Right lung (tissue), 10 donors: ENCODE results near the gene SNX33. TPM values are rescaled to one million over a fixed set of nuclear protein-coding genes. Genes with fewer than 3 reads are reported as not detected.
"Not testable (repeated sequence)": the region's sequence is repeated elsewhere in the genome, so short reads cannot be mapped to it uniquely, and the experiment has no call there.

ENCODE experiments used
- DNase-seq, 2 donors: peaks; one replicate each; pipeline ENCODE4 v3.0.0-alpha.2; 2013
- long read RNA-seq, 8 donors: transcript quantifications; one replicate each; lab custom pipeline, GENCODE V29; 2026
- polyA plus RNA-seq, 5 donors: library from polyadenylated mRNA; unstranded; fragments of 120-200 nt; gene quantifications; one replicate each; pipeline versions ENCODE4 v1.2.1 to v1.2.3, GENCODE V29; 2013; ENCODE audit warnings: inconsistent platforms in 1 of 5, low replicate concordance in 1 of 5; ENCODE audit not compliant: insufficient read length in 5 of 5, insufficient read depth in 1 of 5

The SNX33 gene, protein sequence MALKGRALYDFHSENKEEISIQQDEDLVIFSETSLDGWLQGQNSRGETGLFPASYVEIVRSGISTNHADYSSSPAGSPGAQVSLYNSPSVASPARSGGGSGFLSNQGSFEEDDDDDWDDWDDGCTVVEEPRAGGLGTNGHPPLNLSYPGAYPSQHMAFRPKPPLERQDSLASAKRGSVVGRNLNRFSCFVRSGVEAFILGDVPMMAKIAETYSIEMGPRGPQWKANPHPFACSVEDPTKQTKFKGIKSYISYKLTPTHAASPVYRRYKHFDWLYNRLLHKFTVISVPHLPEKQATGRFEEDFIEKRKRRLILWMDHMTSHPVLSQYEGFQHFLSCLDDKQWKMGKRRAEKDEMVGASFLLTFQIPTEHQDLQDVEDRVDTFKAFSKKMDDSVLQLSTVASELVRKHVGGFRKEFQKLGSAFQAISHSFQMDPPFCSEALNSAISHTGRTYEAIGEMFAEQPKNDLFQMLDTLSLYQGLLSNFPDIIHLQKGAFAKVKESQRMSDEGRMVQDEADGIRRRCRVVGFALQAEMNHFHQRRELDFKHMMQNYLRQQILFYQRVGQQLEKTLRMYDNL
- 10 to 100 TPM; 19.2 to 25.1 (median 21.9) TPM for polyA plus RNA-seq
- long read RNA-seq, donor 1, full-length matches to known transcripts: 10 of 15 reads
- long read RNA-seq, donor 1, partial matches to known transcripts: 5 of 15 reads
- long read RNA-seq, donor 1, other reads (novel, unspliced or antisense): 0 of 15 reads
- long read RNA-seq, donor 2, full-length matches to known transcripts: 7 of 7 reads
- long read RNA-seq, donor 2, partial matches to known transcripts: 0 of 7 reads
- long read RNA-seq, donor 2, other reads (novel, unspliced or antisense): 0 of 7 reads
- long read RNA-seq, donor 3, full-length matches to known transcripts: 6 of 6 reads
- long read RNA-seq, donor 3, partial matches to known transcripts: 0 of 6 reads
- long read RNA-seq, donor 3, other reads (novel, unspliced or antisense): 0 of 6 reads
- long read RNA-seq, donor 4, full-length matches to known transcripts: 6 of 6 reads
- long read RNA-seq, donor 4, partial matches to known transcripts: 0 of 6 reads
- long read RNA-seq, donor 4, other reads (novel, unspliced or antisense): 0 of 6 reads
- long read RNA-seq, donor 5, full-length matches to known transcripts: 6 of 6 reads
- long read RNA-seq, donor 5, partial matches to known transcripts: 0 of 6 reads
- long read RNA-seq, donor 5, other reads (novel, unspliced or antisense): 0 of 6 reads
- long read RNA-seq, donor 6, full-length matches to known transcripts: 12 of 12 reads
- long read RNA-seq, donor 6, partial matches to known transcripts: 0 of 12 reads
- long read RNA-seq, donor 6, other reads (novel, unspliced or antisense): 0 of 12 reads
- long read RNA-seq, donor 7, full-length matches to known transcripts: 11 of 11 reads
- long read RNA-seq, donor 7, partial matches to known transcripts: 0 of 11 reads
- long read RNA-seq, donor 7, other reads (novel, unspliced or antisense): 0 of 11 reads
- long read RNA-seq, donor 8, full-length matches to known transcripts: 2 of 2 reads
- long read RNA-seq, donor 8, partial matches to known transcripts: 0 of 2 reads
- long read RNA-seq, donor 8, other reads (novel, unspliced or antisense): 0 of 2 reads

DNA sequence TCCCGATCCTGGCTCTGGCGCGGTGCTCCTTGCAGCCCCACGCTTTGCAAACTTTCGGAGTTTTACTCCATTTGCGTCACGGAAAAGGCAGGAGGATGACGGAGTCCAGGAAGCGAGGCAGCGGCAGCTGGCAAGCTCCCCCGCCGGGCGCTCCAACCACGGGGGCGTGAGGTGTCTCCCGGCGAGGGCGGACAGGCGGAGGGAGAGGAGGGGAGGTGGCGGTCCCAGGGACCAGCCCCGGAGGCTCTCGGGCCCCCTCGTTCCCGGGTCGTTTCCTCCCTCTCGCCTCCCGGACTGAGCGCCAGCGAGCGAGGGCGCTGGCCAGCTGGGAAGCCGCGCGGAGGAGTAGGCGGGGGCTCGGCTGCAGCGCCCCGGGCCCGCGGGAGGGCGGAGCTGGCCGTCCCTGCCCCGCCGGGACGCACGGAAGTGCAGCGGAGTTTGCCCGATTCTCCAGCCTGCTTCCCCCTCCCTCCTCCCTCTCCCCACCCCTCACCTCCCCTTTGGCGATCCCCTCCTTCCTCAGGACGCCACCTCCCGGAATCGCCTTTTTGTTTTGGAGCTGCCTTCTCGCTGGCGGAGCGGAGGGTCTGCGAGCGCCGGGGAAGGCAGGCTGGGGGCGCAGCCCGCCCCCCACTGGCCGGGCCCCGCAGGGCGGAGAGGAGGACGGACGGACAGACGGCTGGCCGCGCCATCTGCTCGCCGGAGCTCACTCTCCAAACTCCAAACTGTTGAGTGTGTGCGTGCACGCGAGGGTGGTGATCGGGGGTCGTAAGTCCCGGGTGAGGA is at the start of gene SNX33:
Gene SNX33, plus strand, starts transcription at position 543 of the 786 bp plus-strand sequence. CDS start 1,191 bp downstream, outside the sequence.
- peak; percentile 87 for DNase-seq

DNA sequence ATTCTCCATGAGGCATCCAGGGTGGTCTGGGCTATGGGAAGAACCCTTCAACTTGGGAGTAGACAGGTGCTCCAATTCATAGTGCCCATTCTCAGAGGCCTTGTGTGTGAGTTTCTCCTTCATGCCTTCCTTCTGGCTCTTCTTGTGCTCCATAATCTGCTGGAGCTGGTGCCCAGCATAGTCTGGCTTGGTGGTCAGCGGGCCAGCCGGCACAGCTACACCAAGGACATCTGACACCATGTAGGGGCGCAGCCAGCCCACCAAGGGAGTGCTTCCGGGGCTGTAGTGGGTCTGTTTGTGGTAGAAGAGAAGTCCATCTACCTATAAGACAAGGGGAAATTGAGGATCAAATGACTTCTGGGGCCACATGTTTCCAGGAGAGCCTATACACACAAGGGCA is 49.4 kb upstream of the SNX33 start:
- DNase-seq: no peak

DNA sequence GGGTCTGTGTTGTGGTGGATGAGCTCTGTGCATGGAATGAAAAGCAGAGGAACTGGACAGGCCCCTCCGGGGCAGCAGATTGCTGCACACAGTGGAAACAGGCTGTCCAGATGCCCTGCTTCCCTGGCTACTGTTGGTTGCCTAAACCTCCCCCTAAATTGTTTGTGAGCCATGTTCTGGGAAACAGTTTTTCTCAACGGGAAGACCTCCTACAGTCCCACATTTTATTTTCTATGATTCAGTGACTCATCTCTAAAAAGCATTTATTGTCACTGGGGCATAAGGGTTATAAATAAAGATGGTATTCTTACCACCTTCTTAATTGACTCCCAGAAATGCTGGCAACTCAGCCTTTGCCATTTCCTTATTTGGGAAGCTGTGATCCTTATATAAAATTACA is 48.3 kb upstream of the SNX33 start:
- no peak for DNase-seq

DNA sequence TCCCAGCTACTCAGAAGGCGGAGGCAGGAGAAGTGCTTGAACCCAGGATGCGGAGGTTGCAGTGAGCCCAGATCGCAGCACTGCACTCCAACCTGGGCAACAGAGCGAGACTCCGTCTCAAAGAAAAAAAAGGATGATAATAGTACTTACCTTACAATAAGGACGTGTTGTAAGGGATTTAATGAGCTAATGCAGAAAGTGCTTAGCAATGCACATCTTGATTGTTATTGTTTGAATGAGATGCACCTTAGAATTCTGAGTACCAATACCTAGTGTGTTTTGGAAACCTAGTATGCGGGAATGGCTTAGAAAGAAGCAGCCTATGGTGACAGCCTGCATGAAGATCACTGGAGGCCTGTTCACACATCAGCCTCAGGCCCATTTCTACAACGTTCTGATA is 41.7 kb upstream of the SNX33 start:
- DNase-seq: no peak

DNA sequence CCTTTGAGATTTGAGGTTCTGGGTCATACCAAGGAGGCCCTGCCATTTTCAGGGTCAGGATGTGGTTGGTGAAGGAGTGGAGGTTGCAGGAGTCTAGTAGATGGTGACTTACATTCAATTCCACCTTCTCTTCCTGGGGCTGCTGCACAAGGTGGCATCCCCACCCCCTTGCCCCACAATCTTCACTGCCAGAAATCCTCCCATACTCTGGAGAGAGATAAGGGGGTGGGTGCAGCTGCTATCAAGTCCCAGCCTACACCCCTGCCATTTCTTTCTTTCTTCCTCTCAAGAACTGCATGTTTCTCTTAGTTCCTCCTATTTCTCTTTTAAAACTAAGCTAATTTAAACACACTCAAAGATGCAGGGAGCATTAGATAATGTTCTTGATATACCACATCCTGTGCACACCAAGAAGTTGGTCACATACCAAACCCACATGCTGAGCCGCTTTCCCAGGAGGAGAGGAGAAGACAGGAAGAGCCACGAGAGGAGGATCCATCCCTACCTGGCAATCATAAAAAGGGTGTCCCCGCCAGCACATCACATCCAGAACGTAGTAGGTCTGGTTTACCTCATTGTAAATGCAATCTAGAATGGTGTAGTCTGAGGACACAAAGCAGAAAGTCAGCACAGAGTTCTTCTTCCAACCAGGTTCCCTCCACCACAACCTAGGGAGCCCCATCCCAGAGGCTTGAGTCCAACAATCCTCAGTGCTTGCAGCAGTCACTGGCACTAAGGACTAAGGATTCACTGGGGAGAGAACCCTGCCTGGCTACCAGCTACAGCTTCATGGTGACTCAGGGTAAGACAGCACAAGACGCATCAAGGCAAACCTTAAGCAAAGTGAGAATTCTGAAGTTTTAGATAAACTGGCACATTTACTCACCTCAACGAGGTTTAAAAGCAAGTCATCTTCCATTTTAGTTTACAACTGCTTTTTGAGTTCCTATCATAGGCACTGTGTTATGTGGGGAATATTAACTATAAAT is 40.7 kb upstream of the SNX33 start:
- no peak for DNase-seq

DNA sequence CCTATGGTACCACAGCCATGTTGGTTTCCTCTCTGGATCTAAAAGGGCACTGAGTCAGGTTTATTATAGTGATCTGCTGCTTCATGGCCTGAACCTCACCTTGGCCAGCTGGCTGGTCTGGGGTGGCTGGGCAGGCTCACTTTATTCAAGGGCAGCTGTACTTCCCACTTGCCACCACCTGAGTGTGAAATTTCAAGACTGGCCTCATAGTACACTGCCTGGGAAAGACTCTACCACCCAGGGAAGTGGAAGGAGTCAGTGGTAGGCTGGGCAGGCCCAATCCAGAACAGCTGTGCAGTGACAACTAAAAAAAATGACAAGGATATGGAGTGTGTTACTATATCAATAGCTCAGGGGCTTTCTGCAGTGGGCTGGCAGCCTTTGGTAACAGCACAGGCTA is 30.9 kb upstream of the SNX33 start:
- DNase-seq: no peak

DNA sequence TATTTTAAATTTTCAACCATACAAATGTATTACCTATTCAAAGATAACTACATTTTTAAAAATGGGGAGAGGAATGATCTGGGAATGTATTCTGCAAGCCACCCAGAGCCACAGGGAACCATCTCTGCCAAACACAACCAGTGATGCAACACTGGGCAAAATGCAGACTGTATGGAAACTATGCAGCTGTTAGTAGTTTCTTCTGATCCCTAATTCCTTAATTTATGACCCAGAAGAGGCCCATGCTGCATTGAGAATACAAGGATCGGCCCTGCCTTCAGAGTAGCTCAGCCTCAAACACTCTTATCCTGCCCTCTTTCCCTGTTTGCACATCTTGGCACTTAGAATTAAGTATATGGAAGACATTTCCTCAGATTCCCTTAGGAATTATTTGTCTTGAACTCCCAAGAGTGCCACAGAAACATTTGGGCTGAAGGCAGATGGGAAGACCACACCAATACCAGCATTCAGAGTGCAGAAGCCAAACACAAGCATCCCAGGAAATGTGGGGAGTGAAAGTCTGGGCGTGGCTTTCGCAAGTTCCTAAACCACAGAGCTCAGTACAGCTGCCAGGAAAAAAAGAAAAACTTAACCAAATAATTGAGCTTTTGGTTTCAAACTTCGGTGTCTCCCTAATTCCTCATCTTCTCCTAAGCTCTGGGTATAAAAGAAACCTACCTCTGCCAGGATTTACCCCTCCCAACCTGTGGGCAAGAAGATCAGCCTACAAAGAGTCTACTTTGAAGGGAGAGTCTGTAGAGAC is 27.5 kb upstream of the SNX33 start:
- no peak for DNase-seq

DNA sequence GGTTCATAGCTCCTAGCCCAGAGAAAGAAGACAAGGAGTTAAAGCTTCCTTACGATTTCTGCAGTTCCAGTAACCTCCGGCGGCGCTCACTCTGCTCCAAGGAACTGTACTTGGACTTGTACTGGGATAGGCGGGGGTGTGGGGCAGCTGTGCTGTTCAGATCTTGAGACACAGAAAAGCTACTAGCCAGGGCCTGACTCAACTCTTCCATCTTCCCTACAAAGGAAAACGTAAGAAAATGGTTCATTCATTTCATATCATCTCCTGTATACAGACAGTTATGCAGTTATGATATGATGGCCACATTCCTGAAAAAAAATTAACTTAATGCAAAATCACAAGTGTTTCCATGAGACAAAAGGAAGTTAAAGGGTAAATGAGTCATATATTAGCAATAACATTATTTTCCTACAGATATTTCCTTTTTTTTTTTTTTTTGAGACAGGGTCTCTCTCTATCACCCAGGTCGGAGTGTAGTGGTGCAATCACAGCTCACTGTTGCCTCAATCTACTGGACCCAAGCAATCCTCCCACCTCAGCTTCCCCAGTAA is 26.8 kb upstream of the SNX33 start:
- DNase-seq: no peak

DNA sequence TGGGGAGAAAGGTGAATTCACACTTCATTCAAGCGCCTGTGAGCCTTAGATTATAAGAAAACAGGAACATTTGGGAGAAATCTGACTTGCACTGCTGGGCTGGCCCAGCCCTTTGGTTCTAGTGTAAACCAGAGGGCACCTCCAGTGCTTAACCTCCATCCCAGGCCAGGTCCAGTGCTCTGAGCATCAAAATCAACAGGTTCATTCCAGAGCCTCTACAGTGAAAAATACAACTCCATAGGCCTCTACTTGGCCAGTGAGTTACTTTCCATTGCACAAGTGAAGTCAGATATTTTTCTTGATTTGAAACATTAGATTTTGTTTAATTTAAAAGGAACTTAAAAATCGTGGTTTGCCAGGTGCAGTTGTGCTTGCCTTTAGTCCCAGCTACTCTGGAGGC is 25.2 kb upstream of the SNX33 start:
- DNase-seq: no peak

DNA sequence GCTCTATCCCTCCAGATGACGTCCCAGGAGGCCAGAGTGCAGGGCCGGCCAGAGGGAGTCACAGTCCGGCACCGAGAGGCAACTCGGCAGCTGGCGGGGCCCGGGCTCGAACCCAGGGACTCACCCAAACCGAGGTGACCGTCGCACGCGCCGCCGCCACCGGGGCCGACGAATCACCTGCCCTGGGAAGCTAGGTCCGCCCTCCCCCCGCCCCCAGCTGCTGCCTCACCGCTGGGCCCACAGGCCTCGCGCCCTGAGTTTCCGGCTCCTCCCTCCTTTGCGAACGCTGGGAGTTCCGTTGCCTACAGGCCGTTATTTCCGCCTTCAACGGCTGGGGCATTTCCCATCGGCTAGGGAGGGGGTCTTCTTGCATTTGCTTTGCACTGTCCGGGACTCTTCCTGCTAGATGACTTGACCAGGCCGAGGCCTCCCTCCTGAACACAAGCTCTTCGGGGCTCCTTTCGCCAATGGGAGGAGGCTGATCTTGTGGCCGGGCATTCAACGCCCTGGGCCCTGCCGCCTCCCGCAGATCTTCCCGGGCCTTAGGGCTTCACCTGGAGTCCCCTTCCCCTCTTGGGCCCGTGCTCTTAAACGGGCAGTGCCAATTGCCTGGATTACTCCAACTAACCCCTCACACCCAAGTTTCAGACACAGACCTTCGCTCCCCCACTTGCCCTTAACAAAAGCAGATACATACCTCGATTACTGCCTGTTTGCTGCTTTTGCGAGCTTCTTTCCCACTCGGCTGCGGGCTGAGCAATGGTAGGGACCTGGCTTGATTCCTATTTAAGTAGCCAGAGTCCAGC is 22.0 kb upstream of the SNX33 start, which contains the start of gene SNUPN:
Gene SNUPN, minus strand, starts transcription at position 184 of the 806 bp plus-strand sequence. CDS start 4,674 bp downstream, outside the sequence.
- peak; percentile 94 to 95 for DNase-seq

DNA sequence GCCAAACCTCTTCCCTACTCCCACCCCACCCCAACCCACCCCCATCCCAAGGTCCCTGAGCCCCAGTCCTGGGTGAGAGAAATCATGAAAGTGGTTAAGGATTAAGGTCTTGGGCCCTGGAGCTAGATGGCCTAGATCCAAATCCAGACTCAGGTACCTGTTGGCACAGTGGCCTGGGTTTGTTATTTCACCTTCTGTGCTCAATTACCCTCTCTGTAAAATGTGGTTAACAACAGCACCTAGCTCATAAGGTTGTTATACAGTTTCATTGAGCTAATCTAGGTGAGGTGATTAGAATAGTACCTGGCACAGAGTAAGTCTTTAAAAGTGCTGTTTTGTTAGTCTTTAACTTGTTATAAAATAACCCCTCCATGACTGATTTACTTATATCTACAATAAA is 15.8 kb upstream of the SNX33 start:
- DNase-seq: no peak

DNA sequence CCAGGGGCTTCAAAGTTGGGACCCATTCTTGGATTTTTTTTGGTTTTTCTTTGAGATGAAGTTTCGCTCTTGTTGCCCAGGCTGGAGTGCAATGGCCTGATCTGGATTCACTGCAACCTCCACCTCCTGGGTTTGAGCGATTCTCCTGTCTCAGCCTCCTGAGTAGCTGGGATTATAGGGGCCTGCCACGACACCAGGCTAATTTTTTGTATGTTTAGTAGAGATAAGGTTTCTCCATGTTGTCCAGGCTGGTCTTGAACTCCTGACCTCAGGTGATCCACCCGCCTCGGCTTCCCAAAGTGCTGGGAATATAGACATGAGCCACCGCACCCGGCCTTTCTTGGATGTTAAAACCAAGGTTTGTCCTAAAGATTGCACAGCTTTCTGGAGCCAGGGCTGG is 13.8 kb upstream of the SNX33 start:
- DNase-seq: not testable (repeated sequence)

DNA sequence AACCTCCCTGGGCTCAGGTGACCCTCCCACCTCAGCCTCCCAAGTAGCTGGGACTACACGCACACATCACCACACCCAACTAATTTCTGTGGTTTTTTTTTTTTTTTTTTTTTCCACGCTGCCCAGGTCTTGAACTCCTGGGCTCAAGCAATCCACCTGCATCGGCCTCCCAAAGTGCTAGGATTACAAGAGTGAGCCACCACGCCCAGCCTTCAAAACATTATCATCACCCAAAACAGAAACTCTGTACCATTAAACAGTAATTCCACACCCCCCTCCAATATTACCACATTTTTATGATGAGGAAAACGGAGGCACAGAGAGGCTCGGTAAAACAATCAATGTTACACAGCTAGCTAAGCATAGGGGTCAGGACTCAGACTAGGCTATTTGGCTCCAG is 11.7 kb upstream of the SNX33 start:
- DNase-seq: no peak

DNA sequence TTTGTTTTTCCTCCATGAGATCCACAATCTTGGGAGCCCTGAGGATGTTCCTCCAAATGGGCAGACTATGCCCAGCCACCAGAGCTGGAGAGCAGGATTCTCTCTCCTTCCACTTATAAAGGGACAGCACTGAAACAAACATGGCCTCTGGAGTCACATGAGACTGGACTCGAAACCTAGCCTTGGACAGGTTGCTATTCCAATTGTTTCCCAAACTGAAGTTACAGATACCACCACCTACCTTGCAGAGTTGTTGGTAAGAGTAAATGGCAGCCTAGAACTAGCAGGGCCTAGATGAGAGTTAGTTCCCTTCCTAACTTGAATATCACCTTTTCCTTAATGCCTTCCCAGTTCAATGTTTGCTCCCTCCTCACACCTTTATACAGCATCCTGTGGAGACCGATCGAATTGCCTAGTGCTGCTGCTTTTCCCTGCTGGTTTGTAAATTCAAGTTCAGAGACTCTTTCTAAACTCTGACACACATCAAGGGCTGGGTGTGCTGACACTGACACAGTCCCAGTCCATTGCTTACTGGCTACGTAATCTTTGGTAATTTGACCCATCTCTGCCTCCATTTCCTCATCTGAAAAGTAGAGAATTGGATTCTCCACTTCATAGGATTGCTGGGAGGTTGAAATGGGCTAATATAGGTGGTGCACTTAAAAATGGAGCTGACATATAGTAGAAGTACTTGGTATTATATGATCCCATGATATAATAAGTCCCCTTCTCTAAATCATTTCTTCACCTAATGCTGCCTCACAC is 10.3 kb upstream of the SNX33 start:
- DNase-seq: no peak

DNA sequence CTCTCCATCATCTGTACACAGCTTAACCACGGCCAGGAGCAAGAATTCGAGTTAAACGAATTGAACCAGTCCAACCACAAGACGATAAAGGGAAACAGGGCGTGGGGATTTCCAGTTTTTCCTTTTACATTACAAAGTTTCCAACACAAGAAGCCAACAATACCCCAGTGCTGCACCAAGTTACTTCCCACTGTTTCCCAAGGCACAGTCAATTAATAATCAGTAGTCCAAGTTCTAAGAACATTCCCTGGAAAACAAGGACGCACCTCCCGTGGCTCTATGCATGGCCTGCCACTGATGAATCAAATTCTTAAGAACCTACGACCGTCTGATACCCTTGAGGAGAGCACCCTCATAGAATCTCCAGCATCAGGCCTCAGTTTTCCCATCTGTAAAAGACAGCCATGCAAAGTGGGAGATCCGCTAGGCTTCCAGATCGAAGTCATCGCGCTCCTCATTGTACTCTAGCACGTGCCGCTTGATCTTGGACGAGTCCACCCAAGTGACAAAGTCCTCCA is 8.5 kb upstream of the SNX33 start:
- no peak for DNase-seq
